Activated CD8-positive, alpha-beta T cell treated with anti-CD3 and anti-CD28 coated beads for 36 hours (primary cell): ENCODE data around the gene DIAPH3. TPM values are rescaled to one million over a fixed set of nuclear protein-coding genes. Genes with fewer than 3 reads are reported as not detected.

Source experiments
- ATAC-seq: fragments of 200-7000 bp; cut with Tn5 transposase; one replicate; pipeline ENCODE4 v1.10.0; 2021; ENCODE audit warnings: mild to moderate bottlenecking, moderate library complexity
- CTCF ChIA-PET: fragments of 350-600 bp; sonication (Branson Sonifier 250); formaldehyde crosslinking; loops from one replicate; lab custom pipeline; 2021; ENCODE audit warnings: antibody characterized with exemption; lab: Charles Lee
- POLR2A ChIA-PET: fragments of 350-600 bp; sonication (Branson Sonifier 250); formaldehyde crosslinking; loops from one replicate; lab custom pipeline; 2021; ENCODE audit warnings: antibody characterized with exemption; lab: Charles Lee
- DNase-seq: peaks from one replicate; pipeline ENCODE4 v3.0.0-alpha.2; 2020
- H3K27ac Mint-ChIP-seq: one replicate; pipeline ENCODE4 v1.8.0; 2021; ENCODE audit warnings: mild to moderate bottlenecking, mixed read lengths
- H3K27me3 Mint-ChIP-seq: one replicate; pipeline ENCODE4 v1.8.0; 2021; ENCODE audit warnings: mixed read lengths
- H3K36me3 Mint-ChIP-seq: one replicate; pipeline ENCODE4 v1.8.0; 2021; ENCODE audit warnings: low read depth, mixed read lengths
- H3K4me1 Mint-ChIP-seq: one replicate; pipeline ENCODE4 v1.8.0; 2021; ENCODE audit warnings: low read depth, mixed read lengths
- H3K4me3 Mint-ChIP-seq: one replicate; pipeline ENCODE4 v1.8.0; 2021; ENCODE audit warnings: mild to moderate bottlenecking, moderate library complexity, mixed read lengths
- H3K9me3 Mint-ChIP-seq: one replicate; pipeline ENCODE4 v1.8.0; 2021; ENCODE audit warnings: mixed read lengths
- CTCF ChIP-seq: fragments of 200-600 bp; IDR thresholded peaks from one replicate; pipeline ENCODE4 v1.8.0; 2022; ENCODE audit warnings: antibody characterized with exemption, mild to moderate bottlenecking
- intact Hi-C: fragments of 100-400 bp; cut with micrococcal nuclease; formaldehyde crosslinking; loops from one replicate; pipeline ENCODE4 v1.10.0; 2022
- total RNA-seq, 2 experiments: library from RNA; stranded (reverse); gene quantifications; one replicate each; pipeline ENCODE4 v1.2.3, GENCODE V29; 2021

Gene DIAPH3
- total RNA-seq, 2 experiments from 2014 or later: 23.0 to 25.4 TPM

GRCh38 chr13:60000081-60000480, 163.6 kb downstream of the DIAPH3 start:
- ChIA-PET POLR2A (no interaction called here), CTCF (no interaction called here)
- Mint-ChIP-seq H3K27me3 (no peaks in the 10 kb centered on the region), H3K27ac (no peak overlapping the region), H3K4me1 (no peaks in the 10 kb centered on the region), H3K9me3 (no peaks in the 10 kb centered on the region), H3K36me3 (no peaks in the 10 kb centered on the region), H3K4me3 (no peak overlapping the region)
- no peak for ATAC-seq
- intact Hi-C loops: no loop called here
- no peak for TF ChIP-seq CTCF
- no peak for DNase-seq

- POLR2A ChIA-PET: no interaction called here
- Mint-ChIP-seq H3K4me1 (no peaks in the 10 kb centered on the region), H3K4me3 (no peak overlapping the region), H3K27ac (no peak overlapping the region), H3K36me3 (no peaks in the 10 kb centered on the region), H3K27me3 (no peaks in the 10 kb centered on the region), H3K9me3 (no peaks in the 10 kb centered on the region)
- ATAC-seq: no peak
- DNase-seq: no peak
- no peak for TF ChIP-seq CTCF
- intact Hi-C loops: no loop called here
- CTCF ChIA-PET: no interaction called here
Observed at GRCh38 chr13:59997976-59998375, 165.8 kb downstream of the DIAPH3 start.

DNA sequence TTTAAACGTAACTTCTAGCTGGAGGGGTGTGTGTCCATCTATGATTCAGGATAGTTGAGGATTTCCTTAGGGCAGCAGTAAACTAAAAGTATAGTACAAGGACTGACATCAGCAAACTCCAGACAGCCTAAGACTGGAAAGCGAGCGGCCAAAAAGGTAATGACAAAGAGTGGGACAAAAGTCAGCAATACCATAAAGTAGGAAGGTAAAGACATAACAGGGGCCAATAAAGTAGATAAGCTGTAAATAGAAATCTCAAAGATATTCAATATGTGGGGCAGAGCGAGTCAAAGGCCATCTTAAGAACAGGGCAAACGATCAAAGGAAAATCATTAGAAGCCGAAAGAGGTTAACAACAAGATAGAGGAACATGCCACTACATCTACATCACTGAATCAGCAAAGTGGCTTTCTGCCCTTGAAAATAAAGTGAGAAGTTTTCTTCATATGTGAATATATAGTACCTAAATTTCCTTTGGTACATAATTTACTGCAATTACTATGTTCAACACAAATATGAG, 167.2 kb downstream of the DIAPH3 start:
- ATAC-seq: no peak
- H3K27me3 Mint-ChIP-seq: no peaks in the 10 kb centered on the region
- H3K27ac Mint-ChIP-seq: no peak overlapping the region
- intact Hi-C loops: no loop called here
- ChIA-PET CTCF (no interaction called here), POLR2A (no interaction called here)
- H3K36me3 Mint-ChIP-seq: no peaks in the 10 kb centered on the region
- H3K4me3 Mint-ChIP-seq: no peak overlapping the region
- DNase-seq: no peak
- no peaks in the 10 kb centered on the region for H3K4me1 Mint-ChIP-seq
- TF ChIP-seq CTCF: no peak
- H3K9me3 Mint-ChIP-seq: no peaks in the 10 kb centered on the region

- TF ChIP-seq CTCF: no peak
- ATAC-seq (no peak), DNase-seq (no peak)
- intact Hi-C loops: no loop called here
- H3K27ac Mint-ChIP-seq: no peak overlapping the region
- H3K4me1 Mint-ChIP-seq: no peaks in the 10 kb centered on the region
- POLR2A ChIA-PET: no interaction called here
- H3K4me3 Mint-ChIP-seq: no peak overlapping the region
- peaks cover 2% of the 10 kb centered on the region for H3K36me3 Mint-ChIP-seq
- H3K9me3 Mint-ChIP-seq: peaks cover 2% of the 10 kb centered on the region
- H3K27me3 Mint-ChIP-seq: no peaks in the 10 kb centered on the region
- CTCF ChIA-PET: no interaction called here
Observed at GRCh38 chr13:59991395-59991794, 172.3 kb downstream of the DIAPH3 start.

DNA sequence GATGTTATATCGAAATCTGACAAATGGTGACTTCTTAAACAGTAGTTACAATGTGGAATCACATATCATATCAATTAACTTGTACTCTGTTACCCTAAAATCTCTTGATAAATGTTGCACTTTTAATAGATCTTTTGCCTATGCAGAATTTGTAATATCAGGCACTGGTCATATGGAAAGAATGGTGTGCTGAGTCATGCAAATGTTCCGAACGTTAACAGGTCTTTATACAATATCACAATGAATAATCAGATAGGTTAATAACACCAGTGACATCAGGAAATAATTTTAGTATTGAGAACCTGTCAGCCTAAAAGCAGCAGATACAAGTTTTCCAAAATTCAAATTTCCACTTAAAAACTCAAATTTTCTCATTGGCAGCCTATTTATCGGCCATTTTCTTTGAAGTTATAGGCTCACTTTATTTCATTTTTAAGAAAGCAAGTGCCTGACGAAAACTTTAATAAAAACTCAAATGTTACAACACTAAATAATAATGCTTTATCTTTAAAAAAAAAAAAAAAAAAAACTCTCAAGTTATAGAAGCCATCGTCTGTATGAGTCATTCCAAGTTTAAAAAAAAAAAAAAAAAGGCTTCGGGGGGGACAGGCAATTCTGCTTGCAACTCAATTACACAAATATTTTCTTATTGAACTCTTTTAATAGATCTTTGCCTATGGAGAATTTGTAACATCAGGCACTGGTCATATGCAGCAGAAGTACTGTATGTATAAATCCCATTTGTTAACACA, 180.9 kb downstream of the DIAPH3 start:
- Mint-ChIP-seq H3K27me3 (no peaks in the 10 kb centered on the region), H3K4me1 (no peaks in the 10 kb centered on the region), H3K27ac (no peak overlapping the region), H3K4me3 (no peak overlapping the region), H3K9me3 (no peaks in the 10 kb centered on the region), H3K36me3 (peaks cover under 1% of the 10 kb centered on the region)
- DNase-seq: no peak
- no peak for TF ChIP-seq CTCF
- CTCF ChIA-PET: no interaction called here
- intact Hi-C loops: no loop called here
- no peak for ATAC-seq
- POLR2A ChIA-PET: no interaction called here
